RWPE2 (cell line): ENCODE data around the gene MARF1.

Experiments
- ATAC-seq: fragments of 200-7000 bp; cut with Tn5 transposase; 3 replicates; pipeline ENCODE4 v1.9.1; 2021; ENCODE audit warnings: low read depth
- DNase-seq: peaks from one replicate; pipeline ENCODE4 v3.0.0-alpha.2; 2020; ENCODE audit warnings: low spot score
- H3K27ac ChIP-seq: fragments of 450-650 bp; 2 replicates; pipeline ENCODE4 v1.5.1; 2017; ENCODE audit warnings: mild to moderate bottlenecking; ENCODE audit not compliant: poor library complexity, severe bottlenecking
- H3K27me3 ChIP-seq: fragments of 250-450 bp; sonication (Bioruptor Pico); 2 replicates; pipeline ENCODE4 v1.5.1; 2021; ENCODE audit warnings: mild to moderate bottlenecking, moderate library complexity; ENCODE audit not compliant: insufficient read depth, poor library complexity, severe bottlenecking
- H3K36me3 ChIP-seq: fragments of 250-450 bp; sonication (Bioruptor Pico); 2 replicates; pipeline ENCODE4 v1.5.1; 2020; ENCODE audit warnings: low read depth, mild to moderate bottlenecking, moderate library complexity
- H3K4me1 ChIP-seq: fragments of 250-450 bp; sonication (Bioruptor Pico); 2 replicates; pipeline ENCODE4 v1.5.1; 2021; ENCODE audit warnings: mild to moderate bottlenecking, moderate library complexity; ENCODE audit not compliant: insufficient read depth, poor library complexity, severe bottlenecking
- H3K4me3 ChIP-seq: fragments of 250-450 bp; sonication (Bioruptor Pico); 2 replicates; pipeline ENCODE4 v1.5.1; 2021; ENCODE audit warnings: mild to moderate bottlenecking, moderate library complexity; ENCODE audit not compliant: severe bottlenecking
- H3K9me3 ChIP-seq: fragments of 250-450 bp; sonication (Bioruptor Pico); 2 replicates; pipeline ENCODE4 v1.5.1; 2021; ENCODE audit warnings: mild to moderate bottlenecking, moderate library complexity; ENCODE audit not compliant: severe bottlenecking
- TF ChIP-seq, protein P1 (sequence below): fragments of 450-650 bp; IDR thresholded peaks from one replicate; pipeline ENCODE4 v1.5.1; 2017; ENCODE audit warnings: mild to moderate bottlenecking, moderate library complexity; ENCODE audit not compliant: poor library complexity, severe bottlenecking

Gene MARF1

DNA sequence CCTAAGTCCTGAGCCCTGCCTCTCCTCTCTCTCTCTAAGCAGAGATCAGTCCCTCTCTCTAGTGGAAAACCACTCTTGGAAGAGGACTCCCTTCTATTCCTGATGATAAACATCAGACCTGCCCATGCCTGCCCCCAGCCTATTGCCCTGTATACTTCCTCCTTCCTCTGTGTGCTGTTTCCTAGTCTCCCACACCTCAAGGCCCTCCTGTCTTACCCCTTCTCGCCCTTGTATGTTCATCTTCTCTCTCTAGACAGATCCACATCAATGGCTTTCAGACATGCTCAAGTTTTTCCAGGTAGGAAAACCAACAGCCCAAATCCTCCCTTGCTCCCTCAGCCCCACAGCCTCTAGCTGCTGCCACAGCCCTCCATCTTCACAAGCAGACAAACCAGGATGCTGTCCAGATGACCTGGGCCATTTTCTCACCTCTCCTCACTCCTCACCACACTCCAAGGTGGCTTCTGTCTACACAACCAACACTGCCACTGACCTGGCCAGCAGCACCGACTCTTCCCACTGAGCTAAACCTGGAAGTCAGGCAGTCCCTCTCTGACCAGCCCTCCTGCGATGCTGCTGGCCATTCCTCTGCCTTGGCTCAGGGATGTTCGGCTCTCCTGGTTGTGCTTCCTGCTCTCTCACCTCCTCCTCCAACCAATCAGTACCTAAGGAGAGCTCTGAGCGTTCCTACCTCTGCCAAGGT is 36.3 kb downstream of the MARF1 start:
- DNase-seq = no peak
- no peak for ATAC-seq
- Histone ChIP-seq H3K36me3 (peaks cover 74% of the 10 kb centered on the region), H3K27me3 (no peaks in the 10 kb centered on the region), H3K4me3 (no peak overlapping the region), H3K4me1 (no peaks in the 10 kb centered on the region), H3K9me3 (no peaks in the 10 kb centered on the region), H3K27ac (no peak overlapping the region)
- TF ChIP-seq, protein P1, sequence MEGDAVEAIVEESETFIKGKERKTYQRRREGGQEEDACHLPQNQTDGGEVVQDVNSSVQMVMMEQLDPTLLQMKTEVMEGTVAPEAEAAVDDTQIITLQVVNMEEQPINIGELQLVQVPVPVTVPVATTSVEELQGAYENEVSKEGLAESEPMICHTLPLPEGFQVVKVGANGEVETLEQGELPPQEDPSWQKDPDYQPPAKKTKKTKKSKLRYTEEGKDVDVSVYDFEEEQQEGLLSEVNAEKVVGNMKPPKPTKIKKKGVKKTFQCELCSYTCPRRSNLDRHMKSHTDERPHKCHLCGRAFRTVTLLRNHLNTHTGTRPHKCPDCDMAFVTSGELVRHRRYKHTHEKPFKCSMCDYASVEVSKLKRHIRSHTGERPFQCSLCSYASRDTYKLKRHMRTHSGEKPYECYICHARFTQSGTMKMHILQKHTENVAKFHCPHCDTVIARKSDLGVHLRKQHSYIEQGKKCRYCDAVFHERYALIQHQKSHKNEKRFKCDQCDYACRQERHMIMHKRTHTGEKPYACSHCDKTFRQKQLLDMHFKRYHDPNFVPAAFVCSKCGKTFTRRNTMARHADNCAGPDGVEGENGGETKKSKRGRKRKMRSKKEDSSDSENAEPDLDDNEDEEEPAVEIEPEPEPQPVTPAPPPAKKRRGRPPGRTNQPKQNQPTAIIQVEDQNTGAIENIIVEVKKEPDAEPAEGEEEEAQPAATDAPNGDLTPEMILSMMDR = no peak

DNA sequence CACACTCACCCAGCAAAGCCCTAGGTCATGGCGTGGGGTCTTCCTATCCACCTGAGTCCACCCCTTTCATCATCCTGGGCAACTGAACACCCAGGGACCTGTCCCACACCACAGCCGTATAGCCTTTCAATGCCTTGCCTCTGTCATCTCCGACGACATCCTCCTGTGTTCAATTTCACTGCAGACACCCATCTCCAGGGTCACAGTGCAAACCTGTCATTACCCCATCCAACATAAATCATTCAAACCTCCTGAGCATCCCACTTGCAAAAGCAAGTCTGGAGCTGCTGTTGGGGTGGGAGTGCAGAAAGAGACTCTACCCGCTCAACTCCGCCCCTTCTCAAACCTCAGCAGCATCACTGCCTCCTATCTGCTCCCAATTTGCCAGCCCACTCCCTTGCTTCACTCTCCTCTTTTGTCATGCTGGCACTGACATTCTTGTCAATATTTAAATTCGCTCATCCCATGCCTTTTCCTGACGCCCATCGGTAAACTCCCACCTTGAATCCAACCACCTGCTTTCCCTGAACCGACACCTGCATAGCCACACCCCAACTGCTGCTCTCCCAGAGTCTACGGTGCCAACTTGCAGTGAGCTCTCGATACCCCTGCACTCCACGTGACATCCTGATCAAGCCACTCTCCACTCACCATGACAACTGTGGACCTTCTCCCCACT is 37.0 kb downstream of the MARF1 start:
- DNase-seq = no peak
- ATAC-seq = no peak

DNA sequence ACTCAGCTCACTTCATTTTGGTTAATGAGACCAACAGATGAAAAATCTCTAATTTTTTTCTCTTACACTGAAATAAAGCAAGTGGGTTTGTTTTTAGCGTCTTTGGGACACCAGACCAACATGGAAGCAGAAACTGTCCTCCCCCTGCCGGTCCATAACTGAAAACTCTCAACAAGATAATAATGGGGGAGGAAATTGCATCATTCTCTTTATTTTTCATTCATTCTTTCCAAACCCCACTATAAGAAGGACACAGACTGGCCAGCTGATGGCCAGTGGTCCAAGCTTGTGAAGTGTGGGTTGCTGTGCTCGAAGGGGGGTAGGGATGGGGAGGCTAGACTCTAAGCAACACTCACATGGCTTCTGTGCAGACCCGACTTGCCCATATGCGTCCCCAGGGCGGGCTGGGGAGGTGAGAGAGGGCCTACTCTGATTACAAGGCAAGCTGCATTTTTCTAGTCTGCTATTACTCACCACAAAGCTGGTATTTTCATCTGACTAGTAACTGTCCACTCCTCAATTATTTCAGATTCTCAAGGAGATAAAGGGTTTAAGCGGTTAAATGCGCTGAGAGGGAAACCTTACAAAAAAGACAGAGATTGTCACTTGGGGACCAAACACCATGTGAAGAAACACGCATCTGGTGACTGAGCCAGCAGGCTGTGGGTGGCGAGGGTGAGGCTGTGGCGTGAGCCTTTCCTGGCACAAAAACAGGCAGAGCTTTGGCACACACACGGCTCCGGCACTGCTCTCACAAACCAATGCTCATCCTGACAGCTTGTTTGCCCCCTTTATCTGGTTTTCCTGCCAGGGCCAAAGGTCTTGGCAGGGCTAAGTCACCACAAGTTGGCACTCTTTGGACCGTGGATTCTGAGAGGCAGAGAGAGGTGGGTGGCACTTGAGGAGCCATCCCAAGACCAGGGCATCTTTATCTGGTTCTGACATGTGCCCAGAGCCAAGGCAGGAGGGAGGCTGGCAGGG is 38.2 kb downstream of the MARF1 start:
- no peaks in the 10 kb centered on the region for H3K4me1 ChIP-seq
- TF ChIP-seq, protein P1 = no peak
- H3K4me3 ChIP-seq = no peak overlapping the region
- ATAC-seq (no peak), DNase-seq (no peak)
- no peaks in the 10 kb centered on the region for H3K9me3 ChIP-seq
- H3K27ac ChIP-seq = no peak overlapping the region
- peaks cover 79% of the 10 kb centered on the region for H3K36me3 ChIP-seq
- H3K27me3 ChIP-seq = no peaks in the 10 kb centered on the region

More for the DNA sequence above, 37.0 kb downstream of the MARF1 start:
- TF ChIP-seq, protein P1 = no peak
- no peaks in the 10 kb centered on the region for H3K27me3 ChIP-seq
- H3K27ac ChIP-seq = no peak overlapping the region
- peaks cover 77% of the 10 kb centered on the region for H3K36me3 ChIP-seq
- H3K4me3 ChIP-seq = no peak overlapping the region
- no peaks in the 10 kb centered on the region for H3K4me1 ChIP-seq
- no peaks in the 10 kb centered on the region for H3K9me3 ChIP-seq

DNA sequence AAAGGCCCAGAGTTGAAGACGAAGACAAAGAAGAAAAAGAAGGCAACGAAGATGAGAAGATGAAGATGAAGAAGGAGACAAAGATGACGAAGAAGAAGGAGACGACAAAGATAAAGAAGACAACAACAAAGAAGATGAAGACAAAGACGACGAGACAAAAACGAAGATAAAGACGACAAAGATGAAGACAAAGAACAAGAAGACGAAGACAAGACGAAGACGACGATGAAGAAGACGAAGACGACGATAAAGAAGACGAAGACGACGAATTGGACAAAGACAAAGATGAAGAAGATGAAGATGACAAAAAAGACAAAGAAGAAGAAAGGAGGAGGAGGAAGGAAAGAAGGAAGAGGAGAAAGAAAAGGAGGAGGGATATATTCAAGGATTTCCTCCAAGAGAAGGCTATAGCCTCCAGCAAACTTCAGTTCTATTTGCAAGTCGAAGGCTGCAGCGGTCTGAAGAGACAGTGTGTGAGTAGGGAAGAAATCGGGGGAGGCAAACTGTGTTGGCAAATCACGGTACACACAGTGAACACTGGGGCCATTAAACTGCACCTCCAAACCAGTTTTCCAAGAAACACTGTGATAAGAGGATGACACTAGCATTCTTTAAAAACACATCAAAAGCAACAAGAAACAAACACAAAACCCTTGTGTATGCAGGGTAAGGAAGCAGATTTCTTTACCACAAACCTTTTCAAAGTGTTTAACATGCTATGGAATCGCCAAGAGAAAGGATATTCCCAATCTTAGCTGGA is 40.5 kb downstream of the MARF1 start:
- TF ChIP-seq, protein P1 = no peak
- no peak for DNase-seq
- Histone ChIP-seq H3K27me3 (no peaks in the 10 kb centered on the region), H3K27ac (no peak overlapping the region), H3K4me1 (no peaks in the 10 kb centered on the region), H3K4me3 (no peak overlapping the region), H3K36me3 (peaks cover 71% of the 10 kb centered on the region), H3K9me3 (no peaks in the 10 kb centered on the region)
- ATAC-seq = no peak
